Pancreas (tissue), 10 donors: ENCODE measurements around the gene ARMC12. TPM values are rescaled to one million over a fixed set of nuclear protein-coding genes. Genes with fewer than 3 reads are reported as not detected.
A peak's percentile ranks its signal among the peaks of the same experiment; 100 is the strongest.
"Not testable (repeated sequence)": the region's sequence is repeated elsewhere in the genome, so short reads cannot be mapped to it uniquely, and the experiment has no call there.

Experiments used
- ATAC-seq, 4 donors: fragments of 200-7000 bp; cut with Tn5 transposase; one replicate each; pipeline versions ENCODE4 v1.8.0 to v1.9.1; 2020; ENCODE audit warnings: mild to moderate bottlenecking in 4 of 4, moderate library complexity in 4 of 4
- DNase-seq, 6 donors: peaks; one replicate each; pipeline ENCODE4 v3.0.0-alpha.2; 2020
- FAIRE-seq: peaks from 2 replicates; lab custom pipeline; 2012; peaks lifted over from hg19 to GRCh38; lab: Jason Lieb, UNC
- H3K27ac ChIP-seq, 4 donors: fragments of 200-600 bp; sonication (generic); 1 replicate in 3 of 4; 2 replicates in 1 of 4; pipeline versions ENCODE4 v1.5.0 to v1.8.0; 2020
- H3K27me3 ChIP-seq, 4 donors: fragments of 200-600 bp; one replicate each; pipeline ENCODE4 v1.8.0; 2021
- H3K36me3 ChIP-seq, 3 donors: fragments of 200-600 bp; sonication (generic) in 1 of 3; one replicate each; pipeline versions ENCODE4 v1.5.0 to v1.8.0; 2020 to 2021
- H3K4me1 ChIP-seq, 3 donors: fragments of 200-600 bp; one replicate each; pipeline ENCODE4 v1.8.0; 2021
- H3K4me3 ChIP-seq, 4 donors: fragments of 200-600 bp; sonication (generic) in 2 of 4; one replicate each; pipeline versions ENCODE4 v1.5.0 to v1.8.0; 2020 to 2021
- H3K9me3 ChIP-seq, 4 donors: fragments of 200-600 bp; one replicate each; pipeline ENCODE4 v1.8.0; 2021
- WGBS, 2 donors: extraction: QIAGEN DNeasy Blood & Tissue Kit; methylation state at CpG; one replicate each; pipeline ENCODE4 v1.1.7; 2013; 5-methylcytosine and 5-hydroxymethylcytosine counted together
- intact Hi-C, 3 donors: fragments of 100-400 bp; cut with DNase I; formaldehyde crosslinking; loops; one replicate each; pipeline versions ENCODE4 v1.11.1 to v1.14.2; 2022
- polyA plus RNA-seq, 2 donors: library from polyadenylated mRNA; stranded (reverse); fragments of 200-250 nt; gene quantifications; one replicate each; pipeline ENCODE4 v1.2.3, GENCODE V29; 2013
- total RNA-seq, 6 donors: library from RNA; stranded (reverse); fragmentation: NEBNext Ultra II Directional in 4 of 6; extraction: Animal tissue kit (Norgen Biotek cat#: 25700) in 4 of 6; gene quantifications; one replicate each; pipeline versions ENCODE4 v1.2.1 to v1.2.4, GENCODE V29; 2021 to 2023
- TF ChIP-seq, protein P1 (sequence below), 4 donors: fragments of 200-600 bp; sonication (generic) in 3 of 4; IDR thresholded peaks; one replicate each; pipeline versions ENCODE4 v1.5.0 to v1.8.0; 2021; ENCODE audit warnings: antibody characterized with exemption in 4 of 4
- donor health status: healthy with polysubstance abuse.
- donor health status: DM: no; HTN: no; CAD: no; lungs with moderate emphysema.
- donor health status: DM: no; HTN: no; CAD: no.
- donor health status: control.
- donor health status: control.
- donor health status: Bipolar disorder and iron deficiency.
- donor health status: DM: yes; HTN: yes; CAD: no.
- donor health status: DM: no; HTN: no; CAD: no.
- donor health status: DM: no; HTN: no; CAD: no.
- donor health status: DM: yes; HTN: yes; CAD: no.

The ARMC12 gene
- total and polyA plus RNA-seq, 8 donors, result 0.12 to 2.6 (median 0.57) TPM

- no peak for ATAC-seq
- no peaks in the 10 kb centered on the region for H3K36me3 ChIP-seq
- H3K9me3 ChIP-seq, result no peaks in the 10 kb centered on the region
- 95 to 98% methylated on average over 9 of the region's 9 CpGs for WGBS, 2 donors
- no peak for DNase-seq
- no peak overlapping the region for H3K27ac ChIP-seq
- intact Hi-C loops, result no loop called here
- no peak for FAIRE-seq
- peaks cover 0 to 23% (median 0%) of the 10 kb centered on the region in 3 donors for H3K4me1 ChIP-seq
- TF ChIP-seq, protein P1, sequence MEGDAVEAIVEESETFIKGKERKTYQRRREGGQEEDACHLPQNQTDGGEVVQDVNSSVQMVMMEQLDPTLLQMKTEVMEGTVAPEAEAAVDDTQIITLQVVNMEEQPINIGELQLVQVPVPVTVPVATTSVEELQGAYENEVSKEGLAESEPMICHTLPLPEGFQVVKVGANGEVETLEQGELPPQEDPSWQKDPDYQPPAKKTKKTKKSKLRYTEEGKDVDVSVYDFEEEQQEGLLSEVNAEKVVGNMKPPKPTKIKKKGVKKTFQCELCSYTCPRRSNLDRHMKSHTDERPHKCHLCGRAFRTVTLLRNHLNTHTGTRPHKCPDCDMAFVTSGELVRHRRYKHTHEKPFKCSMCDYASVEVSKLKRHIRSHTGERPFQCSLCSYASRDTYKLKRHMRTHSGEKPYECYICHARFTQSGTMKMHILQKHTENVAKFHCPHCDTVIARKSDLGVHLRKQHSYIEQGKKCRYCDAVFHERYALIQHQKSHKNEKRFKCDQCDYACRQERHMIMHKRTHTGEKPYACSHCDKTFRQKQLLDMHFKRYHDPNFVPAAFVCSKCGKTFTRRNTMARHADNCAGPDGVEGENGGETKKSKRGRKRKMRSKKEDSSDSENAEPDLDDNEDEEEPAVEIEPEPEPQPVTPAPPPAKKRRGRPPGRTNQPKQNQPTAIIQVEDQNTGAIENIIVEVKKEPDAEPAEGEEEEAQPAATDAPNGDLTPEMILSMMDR (IDR thresholded peaks at IDR 0.05), result no peak
- no peak overlapping the region for H3K4me3 ChIP-seq
- no peaks in the 10 kb centered on the region for H3K27me3 ChIP-seq
Measured at GRCh38 chr6:35690484-35690883, 46.3 kb upstream of the ARMC12 start.

- ATAC-seq, result peak; percentile 33 to 48 (median 42)
- intact Hi-C loops, result no loop called here
- WGBS, 2 donors, result 58 to 62% methylated on average over 10 of the region's 10 CpGs
- Histone ChIP-seq H3K4me3 (no peak overlapping the region), H3K27ac (peak overlapping the region in 2 of 4 donors; percentile 2 to 60), H3K27me3 (no peaks in the 10 kb centered on the region), H3K9me3 (no peaks in the 10 kb centered on the region), H3K36me3 (no peaks in the 10 kb centered on the region), H3K4me1 (peaks cover 0 to 16% (median 0%) of the 10 kb centered on the region in 3 donors)
- TF ChIP-seq, protein P1 (IDR thresholded peaks at IDR 0.05), result no peak
- peak in 5 of 6 donors; percentile 51 to 76 (median 72) for DNase-seq
- no peak for FAIRE-seq
Measured at GRCh38 chr6:35691027-35691824, 45.6 kb upstream of the ARMC12 start.

- intact Hi-C loops, result no loop called here
- FAIRE-seq (no peak), DNase-seq (no peak), ATAC-seq (no peak)
- Histone ChIP-seq H3K4me1 (peaks cover 0 to 8% (median 0%) of the 10 kb centered on the region in 3 donors), H3K27me3 (no peaks in the 10 kb centered on the region), H3K4me3 (no peak overlapping the region), H3K36me3 (no peaks in the 10 kb centered on the region), H3K9me3 (no peaks in the 10 kb centered on the region), H3K27ac (no peak overlapping the region)
- WGBS, 2 donors, result 86 to 89% methylated on average over 2 of the region's 2 CpGs
- TF ChIP-seq, protein P1 (IDR thresholded peaks at IDR 0.05), result no peak
Measured at GRCh38 chr6:35694462-35694861, 42.4 kb upstream of the ARMC12 start.

GRCh38 chr6:35698430-35698829, 38.4 kb upstream of the ARMC12 start:
- WGBS, 2 donors, result 86 to 92% methylated on average over 7 of the region's 7 CpGs
- ATAC-seq, H3K9me3 ChIP-seq, H3K4me3 ChIP-seq, FAIRE-seq, H3K36me3 ChIP-seq, H3K27ac ChIP-seq, H3K4me1 ChIP-seq, intact Hi-C loops, H3K27me3 ChIP-seq, DNase-seq: not testable (repeated sequence)

GRCh38 chr6:35698858-35699257, 38.0 kb upstream of the ARMC12 start:
- no peaks in the 10 kb centered on the region for H3K4me1 ChIP-seq
- DNase-seq (no peak), ATAC-seq (no peak), FAIRE-seq (no peak)
- H3K9me3 ChIP-seq, result no peaks in the 10 kb centered on the region
- WGBS, 2 donors, result 81 to 96% methylated on average over 3 of the region's 3 CpGs
- H3K27ac ChIP-seq, result no peak overlapping the region
- TF ChIP-seq, protein P1 (IDR thresholded peaks at IDR 0.05), result no peak
- intact Hi-C loops, result no loop called here
- no peak overlapping the region for H3K4me3 ChIP-seq
- H3K36me3 ChIP-seq, result no peaks in the 10 kb centered on the region
- no peaks in the 10 kb centered on the region for H3K27me3 ChIP-seq
